DMS79 treated with DMSO at 0.1 percent for 48 hours (cell line): ENCODE data around the gene SLC25A52.
"Not testable (repeated sequence)": the region's sequence is repeated elsewhere in the genome, so short reads cannot be mapped to it uniquely, and the experiment has no call there.

Experiments
- DNase-seq: peaks from one replicate; lab custom pipeline; 2025; lab: John Stamatoyannopoulos, UW

SLC25A52 gene

DNA sequence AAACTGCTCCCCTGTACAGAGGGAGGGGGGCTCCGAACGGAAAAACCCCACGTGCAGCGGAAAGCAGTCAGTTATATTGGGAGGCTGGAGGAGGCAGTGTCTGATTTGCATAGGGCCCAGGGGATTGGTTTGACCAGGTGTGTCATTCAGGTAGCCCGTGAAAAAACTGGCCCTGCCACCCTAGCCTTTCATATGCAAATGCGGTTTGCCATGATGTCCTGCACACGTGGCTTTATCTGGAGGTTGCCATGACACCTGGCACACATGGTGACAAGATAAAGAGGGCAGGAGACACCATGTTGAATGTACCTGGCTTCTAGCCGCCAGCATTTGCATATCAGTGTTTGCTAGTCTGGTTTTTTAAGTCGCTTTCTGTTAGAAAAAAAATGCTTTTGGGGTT lies 20.5 kb downstream of the SLC25A52 start:
- DNase-seq: no peak

DNA sequence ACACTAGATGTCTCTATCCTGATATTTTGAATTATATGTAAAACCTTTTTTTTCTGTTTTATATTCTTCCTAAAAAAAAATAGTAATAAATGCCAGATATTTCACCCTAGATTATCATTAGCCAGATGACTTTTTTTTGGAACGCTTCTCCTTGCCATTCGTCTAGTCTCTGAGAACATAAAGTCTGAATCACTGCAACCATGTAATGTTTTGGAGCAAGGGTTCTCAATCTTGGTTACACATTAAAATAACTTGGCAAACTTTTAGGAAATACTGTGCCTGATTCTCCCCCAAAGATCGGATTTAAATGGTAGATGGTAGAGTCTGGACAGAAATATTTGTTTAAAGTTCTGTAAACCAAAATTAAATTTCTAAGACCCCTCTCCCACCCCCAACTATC lies 21.0 kb downstream of the SLC25A52 start:
- no peak for DNase-seq

- DNase-seq: no peak
Measured at GRCh38 chr18:31738460-31739407, 21.9 kb downstream of the SLC25A52 start.

DNA sequence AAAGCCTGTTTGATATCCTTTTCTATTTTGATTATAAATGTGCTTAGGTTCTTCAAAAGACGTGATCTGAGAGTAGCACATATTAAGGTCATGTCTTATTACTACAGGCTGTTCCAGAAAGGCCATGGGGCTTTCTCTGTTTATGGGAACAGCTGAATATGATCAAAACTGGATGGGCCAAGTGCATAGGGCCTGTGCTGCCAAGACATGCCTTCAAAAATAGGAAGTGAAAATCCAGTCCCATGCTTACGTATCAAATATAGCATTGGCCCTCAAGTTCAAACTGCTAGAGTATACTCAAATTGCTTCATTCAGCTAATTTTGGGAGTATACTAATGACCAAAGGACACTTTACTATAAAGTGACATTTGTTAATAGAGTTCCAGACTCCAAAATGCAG lies 24.1 kb downstream of the SLC25A52 start:
- no peak for DNase-seq

- DNase-seq: no peak
Measured at GRCh38 chr18:31731628-31732027, 29.1 kb downstream of the SLC25A52 start.

DNA sequence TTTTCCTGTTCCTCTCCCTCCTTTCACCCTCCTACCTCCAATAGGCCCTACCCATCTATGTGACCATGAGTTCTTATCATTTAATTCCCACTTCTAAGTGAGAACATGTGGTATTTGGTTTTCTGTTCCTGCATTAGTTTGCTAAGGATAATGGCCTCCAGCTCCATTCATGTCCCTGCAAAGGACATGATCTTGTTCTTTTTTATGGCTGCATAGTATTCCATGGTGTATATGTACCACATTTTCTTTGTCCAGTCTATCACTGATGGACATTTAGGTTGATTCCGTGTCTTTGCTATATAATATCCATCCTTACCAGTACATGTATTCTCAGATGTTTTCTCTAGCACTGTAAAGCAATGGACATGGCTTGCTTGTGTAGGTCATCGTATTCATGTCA lies 31.5 kb downstream of the SLC25A52 start:
- not testable (repeated sequence) for DNase-seq

DNA sequence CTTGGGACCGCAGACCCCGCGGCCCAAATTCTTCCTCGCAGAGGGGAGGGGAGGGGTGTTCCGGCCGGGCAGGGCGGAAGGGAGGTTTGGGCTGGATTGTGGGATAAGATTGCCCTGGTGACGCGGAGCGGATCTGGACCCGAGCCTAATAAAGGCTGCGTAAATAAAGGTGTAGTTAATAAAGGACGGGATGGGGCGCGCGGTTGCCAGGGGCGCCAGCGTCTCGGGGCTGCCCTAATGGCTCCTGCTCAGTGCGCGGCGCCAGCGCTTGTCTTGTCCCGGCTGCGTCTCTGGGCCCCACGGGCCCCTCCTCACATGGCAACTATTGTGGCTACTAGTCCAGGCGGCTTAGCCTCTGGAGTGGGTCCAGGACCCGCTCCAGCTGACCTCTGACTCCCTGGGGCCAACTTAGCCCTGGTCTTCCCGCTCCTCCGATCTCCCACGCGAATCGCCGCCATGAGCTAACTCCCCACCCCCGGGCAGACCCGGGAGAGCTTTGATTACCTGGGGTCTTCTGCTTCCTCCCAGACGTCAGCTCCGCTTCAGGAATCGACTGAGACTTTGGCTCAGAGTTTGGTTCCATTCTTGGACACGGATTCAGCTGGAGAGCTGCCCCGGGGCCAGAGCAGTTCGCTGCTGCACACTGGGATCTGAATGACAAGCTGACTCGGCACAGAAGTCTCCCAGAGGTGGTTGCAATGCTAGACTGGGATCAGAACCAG lies 36.5 kb downstream of the SLC25A52 start:
- peak; percentile 12 for DNase-seq

GRCh38 chr18:31723639-31723989 lies 37.1 kb downstream of the SLC25A52 start:
- no peak for DNase-seq

GRCh38 chr18:31722369-31722957 lies 38.2 kb downstream of the SLC25A52 start:
- peak; percentile 18 for DNase-seq

DNA sequence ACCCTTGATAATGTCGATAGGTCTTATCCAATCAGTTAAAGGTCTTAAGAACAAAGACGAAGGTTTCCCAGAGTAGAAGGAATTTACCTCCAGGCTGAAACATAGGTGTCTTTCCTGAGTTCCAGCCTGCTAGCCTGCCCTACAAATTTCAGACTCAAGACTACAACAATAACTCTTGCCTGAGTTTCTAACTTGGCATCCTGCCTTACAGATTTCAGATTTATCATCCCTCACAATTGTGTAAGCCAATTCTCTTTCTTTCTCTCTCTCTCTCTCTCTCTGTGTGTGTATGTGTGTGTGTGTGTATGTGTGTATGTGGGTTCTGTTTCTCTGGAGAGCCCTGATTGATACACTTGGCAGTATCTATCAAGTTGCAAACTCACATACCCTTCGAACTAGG lies 39.1 kb downstream of the SLC25A52 start:
- no peak for DNase-seq

DNA sequence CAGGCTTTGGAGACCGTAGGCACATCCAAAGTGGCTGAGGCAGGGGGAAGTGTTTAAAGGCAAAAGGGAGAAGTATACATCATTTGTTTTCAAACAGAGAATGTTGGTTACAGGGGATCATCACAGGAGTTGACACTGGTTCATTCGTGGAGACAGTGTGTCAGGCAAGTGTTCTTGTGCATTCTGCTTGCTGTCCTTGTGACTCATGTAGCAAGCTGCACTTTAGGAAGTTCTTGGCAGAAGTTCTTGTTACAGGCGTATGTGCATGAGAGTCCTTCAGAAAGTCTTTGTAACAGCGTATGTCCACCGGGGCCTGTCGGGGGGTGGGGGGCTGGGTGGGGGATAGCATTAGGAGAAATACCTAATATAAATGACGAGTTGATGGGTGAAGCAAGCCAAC lies 39.8 kb downstream of the SLC25A52 start:
- no peak for DNase-seq

DNA sequence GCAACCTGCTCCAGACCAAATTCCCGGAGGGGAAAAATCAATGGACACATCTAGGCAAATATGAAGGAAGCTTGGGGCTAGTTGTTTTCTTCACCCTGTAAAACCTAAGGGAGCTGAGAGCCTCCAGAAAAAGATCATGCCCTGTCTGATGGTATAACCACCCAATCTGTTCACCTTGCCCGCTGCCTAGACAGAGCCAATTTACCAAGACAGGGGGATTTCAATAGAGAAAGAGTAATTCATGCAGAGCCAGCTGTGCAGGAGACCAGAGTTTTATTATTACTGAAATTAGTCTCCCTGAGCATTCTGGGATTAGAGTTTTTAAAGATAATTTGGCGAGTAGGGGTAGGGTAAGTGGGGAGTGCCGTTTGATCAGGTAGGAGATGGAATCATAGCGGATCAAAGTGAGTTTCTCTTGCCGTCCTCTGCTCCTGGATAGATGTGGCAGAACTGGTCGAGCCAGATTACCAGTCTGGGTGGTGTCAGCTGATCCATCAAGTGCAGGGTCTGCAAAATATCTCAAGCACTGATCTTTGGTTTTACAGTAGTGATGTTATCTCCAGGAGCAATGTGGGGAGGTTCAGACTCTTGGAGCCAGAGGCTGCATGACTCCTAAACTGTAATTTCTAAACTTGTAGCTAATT lies 41.2 kb downstream of the SLC25A52 start:
- DNase-seq: no peak

DNA sequence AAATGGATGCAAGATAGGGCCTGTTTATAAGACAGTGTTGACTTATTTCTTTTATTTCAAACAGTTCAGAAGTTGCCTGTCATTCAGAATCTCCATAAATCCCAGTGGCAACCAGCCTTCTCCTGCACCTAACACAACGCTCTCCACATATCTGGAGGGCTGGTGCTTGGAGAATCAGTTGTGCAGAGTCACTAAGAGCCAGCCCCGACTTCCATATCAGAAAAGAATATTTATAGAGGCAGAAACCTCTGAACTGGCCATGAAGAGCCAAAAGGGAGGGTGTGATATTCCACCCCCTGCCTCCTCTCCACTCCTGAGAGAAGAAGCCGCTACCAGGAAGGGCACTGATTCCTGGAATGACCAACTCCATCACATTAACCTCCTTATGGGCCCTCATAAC lies 42.3 kb downstream of the SLC25A52 start:
- no peak for DNase-seq

DNA sequence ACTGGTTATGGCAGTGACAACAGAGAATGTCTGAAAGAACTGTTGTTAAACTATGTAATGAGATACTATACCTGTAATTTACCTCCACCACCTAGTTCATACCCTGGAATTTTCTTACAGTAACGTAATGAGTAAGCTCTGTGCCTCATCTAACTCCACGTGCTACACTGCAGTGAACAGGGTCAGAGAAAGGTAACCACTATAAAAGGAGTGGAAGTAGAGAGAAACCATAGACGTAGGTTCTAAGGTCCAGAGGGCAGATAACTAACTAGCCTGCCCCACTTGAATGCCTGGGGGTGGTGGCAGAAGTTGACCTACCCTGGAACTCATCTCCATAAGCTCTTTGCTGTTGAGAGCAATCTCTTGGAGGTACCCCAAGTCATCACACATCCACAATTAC lies 44.3 kb downstream of the SLC25A52 start:
- DNase-seq: no peak

DNA sequence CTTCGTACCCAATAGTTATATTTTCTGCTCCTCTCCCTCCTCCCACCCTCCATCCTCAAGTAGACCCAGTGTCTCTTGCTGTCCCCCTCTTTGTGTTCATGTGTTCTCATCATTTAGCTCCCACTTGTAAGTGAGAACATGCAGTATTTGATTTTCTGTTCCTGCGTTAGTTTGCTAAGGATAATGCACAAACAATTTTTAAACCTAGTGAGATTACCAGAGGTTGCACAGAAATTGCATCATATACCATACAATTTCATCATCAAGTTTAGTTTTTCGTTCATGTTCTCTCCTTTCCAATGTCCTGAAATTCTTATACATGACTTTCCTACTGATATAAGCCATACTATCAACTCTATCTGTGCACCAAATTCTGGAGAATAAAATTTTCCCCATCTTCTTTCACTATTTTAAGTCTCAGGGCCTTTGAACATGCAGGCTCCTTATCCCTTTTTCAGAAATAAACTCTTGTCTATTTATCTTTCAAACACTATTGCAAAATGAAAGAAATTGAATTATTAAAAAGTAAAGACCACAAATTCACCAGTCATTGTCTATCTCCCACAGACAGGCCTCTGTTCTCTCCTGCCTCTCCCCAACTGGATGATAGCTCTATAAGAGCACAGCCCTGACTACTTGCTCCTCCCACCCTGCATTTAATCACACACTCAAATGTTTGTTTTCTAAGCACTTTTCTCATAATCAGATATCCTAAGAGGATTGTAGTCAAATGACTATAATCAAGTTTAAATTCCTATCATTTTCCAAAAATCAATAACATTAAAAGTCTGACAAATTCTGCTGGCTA lies 49.1 kb downstream of the SLC25A52 start:
- no peak for DNase-seq

- DNase-seq: no peak
Measured at GRCh38 chr18:31710826-31711225, 49.9 kb downstream of the SLC25A52 start.
